HG02759 (cell line): Measurements from ENCODE around the gene CFAP57.

Source experiments
- ATAC-seq: cut with Tn5 transposase; IDR thresholded peaks from one replicate; pipeline ENCODE4 v1.9.1; 2021; ENCODE audit warnings: mild to moderate bottlenecking, moderate library complexity; ENCODE audit not compliant: unreplicated experiment

The CFAP57 gene

DNA sequence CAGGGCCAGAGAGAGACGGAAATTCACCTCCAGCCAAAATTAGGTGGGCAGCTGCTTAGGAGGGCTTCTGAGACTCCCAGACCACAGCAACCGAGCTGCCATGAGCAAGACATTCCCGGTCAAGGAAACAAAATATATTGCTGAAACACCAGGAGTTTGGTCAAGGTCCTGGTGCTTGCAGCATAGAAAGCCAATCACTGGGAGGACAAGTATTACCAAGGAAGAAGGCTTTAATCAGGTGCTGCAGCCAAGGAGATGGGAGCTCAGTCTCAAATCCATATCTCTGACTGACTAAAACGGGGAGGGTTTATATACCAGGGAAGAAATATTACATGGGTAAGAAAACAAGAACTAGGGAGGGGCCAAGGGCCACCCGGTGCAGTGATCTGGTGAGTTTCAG is 78.9 kb downstream of the CFAP57 start:
- ATAC-seq = no peak

DNA sequence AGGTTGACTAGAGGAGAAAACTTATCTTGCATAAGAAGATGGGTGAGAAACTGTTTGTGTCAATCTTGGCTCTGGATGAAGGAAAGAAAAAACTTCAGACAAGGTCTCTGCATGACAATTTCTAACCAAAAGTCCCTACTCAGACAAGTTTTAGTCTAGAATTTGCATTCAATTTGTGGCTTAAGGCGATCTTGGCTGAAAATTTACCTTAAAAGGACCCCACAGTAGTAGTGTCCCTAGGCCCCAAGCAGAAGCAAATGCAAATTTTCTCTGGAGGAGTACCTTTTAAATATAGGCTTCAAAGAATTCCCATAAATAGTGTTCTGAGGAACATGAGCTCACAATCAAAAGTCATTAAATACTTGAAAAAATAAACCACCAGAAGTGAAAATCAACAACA is 80.1 kb downstream of the CFAP57 start:
- no peak for ATAC-seq

DNA sequence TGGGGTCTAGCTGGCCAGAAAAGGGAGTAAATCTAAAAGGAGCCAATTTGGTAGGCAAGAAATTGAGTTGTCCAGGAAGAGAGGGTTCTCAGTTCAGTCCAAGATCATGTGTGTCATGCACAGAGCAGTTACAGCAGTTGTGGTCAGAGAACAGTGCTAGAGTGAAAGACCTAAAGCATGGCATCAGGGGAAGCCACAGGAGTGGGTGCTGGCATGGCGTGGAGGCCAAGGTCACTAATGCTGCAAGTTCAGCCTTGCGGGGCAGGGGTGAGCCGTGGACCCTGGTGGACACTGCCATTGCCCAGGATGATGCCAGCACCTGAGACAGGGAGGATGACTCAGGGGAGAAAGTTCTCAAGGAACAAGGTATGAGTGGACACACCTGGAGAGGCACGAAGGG is 81.0 kb downstream of the CFAP57 start:
- no peak for ATAC-seq

DNA sequence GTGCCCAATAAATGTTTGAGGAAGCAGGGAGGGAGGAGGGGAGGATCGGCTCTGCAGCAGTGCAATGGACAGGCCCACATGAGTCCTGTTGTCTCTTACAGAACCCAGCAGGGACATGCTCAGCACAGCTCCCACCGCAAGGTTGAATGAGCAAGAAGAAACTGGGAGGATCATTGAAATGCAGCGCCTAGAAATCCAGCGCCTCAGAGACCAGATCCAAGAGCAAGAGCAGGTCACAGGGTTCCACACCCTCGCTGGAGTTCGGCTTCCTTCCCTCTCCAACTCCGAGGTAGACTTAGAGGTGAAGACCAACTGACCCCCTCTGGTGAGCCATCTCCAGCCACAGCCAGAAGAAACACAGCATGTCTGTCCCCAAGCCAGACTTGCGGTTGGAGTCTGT is 81.7 kb downstream of the CFAP57 start:
- no peak for ATAC-seq

DNA sequence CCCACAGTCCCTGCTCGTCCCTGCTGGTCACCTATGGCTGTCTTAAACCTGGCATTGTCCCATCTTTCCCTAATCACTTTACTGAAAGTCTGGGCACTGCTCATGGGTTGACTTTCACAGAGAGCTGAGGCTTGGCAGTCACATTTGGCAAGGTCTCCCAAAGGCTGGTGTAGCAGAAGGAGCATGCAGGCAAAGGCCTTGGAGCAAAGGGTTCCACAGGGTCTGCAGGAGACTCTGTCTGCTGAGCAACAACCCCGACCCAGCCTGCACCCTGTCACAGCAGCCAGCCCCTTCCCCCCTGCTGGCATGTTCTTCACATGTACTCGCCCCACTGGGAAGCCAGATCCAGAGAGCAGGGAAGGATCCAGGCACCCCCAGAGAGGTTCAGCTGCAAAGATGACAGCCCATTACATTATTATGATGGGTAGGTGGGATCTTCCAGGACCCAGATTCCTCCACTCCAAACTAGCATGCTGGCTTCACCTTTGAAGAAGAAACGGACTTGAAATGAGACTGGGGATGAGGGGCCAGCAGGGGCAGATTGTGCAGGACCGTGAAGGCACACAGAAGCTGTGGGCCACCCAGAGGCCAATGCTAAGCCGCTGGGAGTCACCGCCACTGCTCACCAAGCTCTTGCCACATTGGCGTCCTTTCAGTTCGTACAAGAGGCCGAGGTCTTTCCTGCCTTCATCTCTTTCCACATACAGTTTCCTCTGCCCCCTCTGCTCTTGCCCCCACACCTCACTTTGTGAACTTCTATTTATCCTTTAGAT is 83.5 kb downstream of the CFAP57 start:
- ATAC-seq = no peak

DNA sequence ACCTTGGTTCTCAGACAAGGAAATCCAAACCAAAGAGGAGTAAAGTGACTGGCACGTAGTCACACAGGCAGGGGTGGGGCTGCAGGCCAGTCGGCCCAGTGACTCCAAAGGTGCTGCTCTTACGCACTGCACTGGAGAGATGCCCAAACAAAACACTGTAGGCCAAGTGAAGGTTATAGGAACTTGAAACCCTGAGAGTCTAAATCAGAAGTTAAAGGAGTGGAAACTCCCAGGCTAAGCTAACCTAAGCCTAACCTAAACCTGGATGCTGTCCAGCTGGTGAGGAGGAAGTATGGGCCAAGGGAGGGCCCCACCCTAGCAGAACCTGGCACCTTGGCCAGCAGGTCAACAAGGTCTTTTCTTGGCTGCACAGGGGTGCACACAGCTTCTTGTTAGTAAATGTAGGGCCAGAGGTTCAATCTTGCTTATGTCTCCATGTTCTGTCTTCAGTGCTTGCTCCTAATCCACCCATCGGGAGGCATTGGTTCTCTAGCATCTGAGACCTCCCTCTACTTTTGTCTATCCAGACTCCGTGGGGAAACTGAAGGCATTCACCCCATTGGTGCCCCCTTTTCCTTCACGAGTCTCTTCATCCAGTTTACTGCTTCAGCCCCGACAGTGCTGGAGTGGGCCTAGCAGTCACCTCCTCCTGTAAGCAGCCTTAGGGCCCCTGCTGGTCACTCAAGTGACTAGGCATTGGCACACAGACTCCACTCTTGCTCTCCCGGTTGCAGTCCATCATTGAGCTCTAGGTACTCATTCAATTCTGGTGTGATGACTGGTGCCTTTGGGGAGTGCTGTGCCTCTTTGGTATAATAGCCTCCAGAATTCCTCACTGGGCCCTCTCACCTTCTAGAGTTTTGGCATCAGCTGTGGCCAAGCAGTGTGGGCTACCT is 84.8 kb downstream of the CFAP57 start:
- no peak for ATAC-seq

DNA sequence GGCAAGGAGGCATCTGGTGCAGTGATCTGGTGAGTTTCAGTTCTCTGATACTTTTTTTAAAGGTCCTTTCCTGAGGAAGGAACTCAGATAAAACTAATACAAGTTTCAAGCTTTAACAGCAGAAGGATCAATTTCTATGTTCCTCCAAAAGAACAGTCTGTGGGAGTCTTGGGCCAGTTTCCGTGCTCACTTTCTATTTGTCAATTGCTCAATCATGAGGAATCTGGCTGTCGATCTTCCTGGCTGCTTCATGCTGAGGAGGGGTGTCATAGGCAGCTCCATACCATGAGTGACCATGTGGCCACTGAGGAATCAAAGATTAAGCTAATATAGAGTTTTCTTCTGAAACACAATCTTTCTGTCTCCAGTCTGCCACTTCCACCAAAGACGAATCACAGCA is 86.2 kb downstream of the CFAP57 start:
- no peak for ATAC-seq

DNA sequence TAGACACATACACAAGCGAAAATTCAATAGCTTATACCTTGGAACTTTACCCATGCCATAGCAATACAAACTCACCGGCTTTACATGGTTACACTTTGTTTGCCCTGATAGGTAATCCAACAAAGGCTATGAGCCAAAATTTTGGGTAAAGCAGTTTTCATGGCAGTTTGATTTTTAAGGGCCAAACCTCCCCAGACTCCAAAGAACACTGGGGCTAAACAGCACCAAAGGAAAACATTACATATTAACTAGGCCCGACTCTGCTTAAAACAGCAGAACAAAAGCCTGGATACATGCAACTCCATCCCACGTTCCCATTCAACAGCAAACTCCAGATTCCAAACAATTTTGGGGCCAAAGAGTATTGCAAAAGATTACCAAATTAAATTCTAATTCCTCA is 93.3 kb downstream of the CFAP57 start:
- no peak for ATAC-seq

DNA sequence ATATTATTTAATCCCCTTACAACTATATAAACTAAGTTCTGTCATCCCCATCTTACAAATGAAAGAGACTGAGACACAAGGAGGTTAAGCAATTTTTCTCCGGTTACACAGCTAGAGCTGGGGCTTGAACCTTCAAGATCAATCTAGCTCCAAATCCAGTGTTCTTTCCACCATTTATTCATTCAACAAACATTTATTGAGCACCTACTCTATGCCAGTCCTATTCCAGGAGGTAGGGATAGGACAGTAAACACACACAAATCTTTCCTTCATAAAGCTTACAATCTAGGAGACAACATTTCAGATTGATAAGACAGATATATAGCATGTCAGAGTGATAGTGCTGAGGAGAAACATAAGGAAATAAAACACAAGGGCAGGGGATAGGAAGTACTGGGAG is 94.8 kb downstream of the CFAP57 start:
- no peak for ATAC-seq

DNA sequence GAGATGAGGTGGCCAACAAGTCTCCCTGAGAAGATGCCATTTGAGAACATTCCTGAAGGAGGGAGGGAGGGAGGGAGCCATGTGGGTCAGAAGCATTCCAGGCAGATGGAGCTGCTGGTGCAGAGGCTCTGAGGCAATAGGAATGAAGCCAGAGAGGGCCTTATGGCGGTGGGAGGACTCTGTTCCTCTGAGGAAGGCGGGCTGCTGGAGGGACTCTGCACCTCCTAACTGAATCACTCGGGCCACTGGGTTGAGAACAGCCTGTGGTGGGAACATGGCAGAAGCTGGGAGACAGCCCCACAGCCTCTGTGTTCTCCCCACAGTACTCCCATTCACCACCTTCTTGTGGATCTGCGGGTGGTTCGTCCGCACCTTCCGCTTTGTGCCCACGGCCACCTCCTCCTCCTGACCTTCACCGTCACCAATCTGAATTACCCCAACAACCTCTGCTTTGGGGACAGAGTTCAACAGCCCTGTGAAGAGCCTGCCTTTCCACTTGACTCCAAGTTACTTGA is 95.2 kb downstream of the CFAP57 start:
- ATAC-seq = no peak

DNA sequence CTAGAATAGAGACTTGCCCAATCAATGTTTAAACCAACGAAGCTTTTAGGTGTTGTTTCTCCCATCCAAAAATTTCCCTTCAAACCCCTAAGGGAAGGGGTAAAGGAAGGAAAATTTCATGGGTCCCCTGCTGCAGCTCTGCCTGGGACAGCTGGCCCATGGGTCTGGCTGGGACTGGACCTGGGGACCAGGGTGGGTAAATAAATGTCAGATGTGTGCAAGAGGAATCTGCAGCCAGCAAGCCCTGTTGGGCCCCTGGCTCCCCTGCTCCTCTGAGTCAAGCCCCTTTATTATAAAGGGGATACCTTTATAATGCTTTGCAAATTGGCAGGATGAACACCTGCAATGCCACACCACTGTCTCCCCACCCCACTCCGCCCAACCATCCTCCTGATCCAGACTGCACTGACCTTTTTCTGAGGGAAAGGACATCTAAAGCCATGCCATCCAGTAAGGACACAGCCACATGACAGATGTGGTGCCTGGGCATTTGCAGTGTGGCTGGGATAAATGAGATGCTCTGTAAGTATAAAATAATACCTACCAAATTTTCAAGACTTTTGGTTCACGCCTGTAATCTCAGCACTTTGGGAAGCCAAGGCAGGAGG is 95.8 kb downstream of the CFAP57 start:
- no peak for ATAC-seq

DNA sequence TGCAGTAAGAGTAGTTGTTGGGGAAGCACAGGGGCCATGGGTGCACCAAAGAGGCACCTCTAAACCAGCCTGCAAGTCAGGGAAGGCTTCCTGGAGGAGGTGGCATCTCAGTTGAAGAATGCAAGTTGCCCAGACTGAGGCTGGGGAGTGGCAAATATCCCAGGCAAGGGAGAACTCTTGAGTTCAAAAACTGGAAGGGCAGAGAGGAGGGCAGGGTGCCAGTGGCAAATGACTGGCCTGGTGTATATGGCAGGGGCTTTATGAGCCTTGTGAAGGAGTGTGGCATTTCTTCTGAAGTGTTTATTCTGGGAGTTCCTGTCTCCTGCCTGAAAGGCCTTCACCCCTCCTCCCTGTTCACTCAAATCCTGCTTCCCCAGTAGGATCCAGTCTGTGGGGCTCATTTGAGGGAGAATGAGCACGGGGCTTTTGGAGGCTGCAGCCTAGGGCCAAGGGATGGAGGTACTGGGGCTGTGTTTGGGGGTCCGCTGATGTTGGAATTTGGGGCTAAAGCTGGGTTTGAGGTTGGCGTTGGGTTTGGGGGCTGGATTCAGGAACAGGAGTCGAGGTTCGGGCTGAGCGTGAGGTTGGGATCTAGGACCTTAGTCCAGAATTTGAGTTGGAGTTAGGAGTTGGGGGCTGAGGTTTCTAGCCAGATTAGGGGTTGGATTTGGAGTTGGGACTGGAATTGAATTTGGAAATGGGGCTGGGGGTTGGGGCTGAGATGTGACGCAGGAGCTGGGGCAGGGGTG is 97.7 kb downstream of the CFAP57 start, which contains the start of gene TMEM125:
TMEM125 (plus strand) TSS at position 357 of the 749 bp plus-strand sequence. CDS start 2,740 bp downstream, outside the sequence.
- ATAC-seq = no peak

DNA sequence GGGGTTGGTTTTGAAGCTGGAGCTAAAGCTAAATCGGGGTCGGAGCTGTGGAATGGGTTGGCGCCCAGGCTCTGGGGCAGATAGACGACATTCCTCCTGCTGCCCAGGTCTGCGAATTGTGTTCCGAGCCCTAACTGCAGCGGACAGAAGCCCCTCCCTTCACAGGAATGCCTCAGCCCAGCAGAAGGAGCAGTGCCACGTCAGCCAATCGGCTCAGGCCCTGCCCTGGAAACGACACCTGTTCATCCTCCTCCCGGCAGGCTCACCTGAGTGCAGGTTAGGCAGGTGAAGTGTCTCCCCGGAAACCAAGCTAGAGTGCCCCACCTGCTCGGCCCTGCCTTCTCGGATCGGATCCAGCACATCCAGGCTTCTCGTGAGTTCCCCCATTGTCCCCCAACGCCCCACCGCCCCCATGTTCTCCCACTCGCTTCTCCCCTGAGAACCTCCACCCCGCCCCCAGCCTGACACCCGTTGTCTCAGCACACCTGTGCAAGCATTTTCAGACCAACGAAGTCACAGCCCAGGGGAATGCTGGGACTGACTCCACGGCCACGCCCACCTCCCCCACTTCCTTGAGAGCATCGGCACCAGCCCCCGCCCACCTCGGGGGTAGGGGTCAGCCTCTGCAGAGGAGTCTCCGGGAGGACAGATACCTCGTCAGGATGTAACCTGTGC is 98.4 kb downstream of the CFAP57 start:
- ATAC-seq = no peak

DNA sequence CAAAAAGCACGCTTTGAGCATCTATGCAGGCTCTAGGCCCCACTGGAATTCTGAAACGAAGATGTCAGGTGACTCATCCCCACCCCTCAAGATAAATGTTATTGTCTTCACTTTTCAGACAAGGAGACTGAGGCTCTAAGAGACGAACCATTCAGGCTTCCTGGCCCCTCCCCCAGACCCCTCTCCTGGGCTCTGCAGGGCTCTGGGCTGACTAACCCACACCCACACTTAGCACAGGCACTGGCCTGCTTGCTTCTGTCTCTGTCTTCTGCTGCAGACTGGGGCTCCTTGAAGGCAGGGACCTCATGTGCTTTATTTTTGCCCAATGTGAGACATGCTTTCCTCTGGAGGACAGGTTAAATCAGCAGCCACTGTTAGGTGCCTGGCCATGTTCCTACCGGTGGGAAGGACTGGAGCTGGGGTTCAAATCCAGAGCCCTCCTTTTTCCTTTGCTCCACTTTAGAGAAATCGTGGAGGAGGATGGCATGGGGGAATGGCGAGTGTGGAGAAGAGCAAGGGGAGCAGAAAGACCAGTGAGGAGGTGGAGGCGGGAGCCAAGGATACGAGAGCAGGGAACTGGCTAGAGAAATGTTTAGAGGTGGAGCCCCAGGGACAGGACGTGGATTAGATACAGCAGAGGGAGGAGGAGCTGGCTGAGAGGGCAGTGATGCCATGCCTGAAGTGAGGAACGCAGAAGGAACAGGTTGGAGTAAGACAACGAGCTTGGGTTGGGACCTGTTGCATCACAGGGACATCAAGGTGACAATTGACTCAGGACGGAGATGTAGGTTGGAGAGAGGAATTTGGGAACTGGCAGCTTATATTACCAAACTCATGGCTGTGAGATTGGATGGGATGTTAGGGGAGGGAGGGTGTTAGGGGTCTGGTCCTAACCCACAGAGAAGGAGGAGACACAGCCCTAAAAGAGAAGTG is 99.3 kb downstream of the CFAP57 start:
- no peak for ATAC-seq

DNA sequence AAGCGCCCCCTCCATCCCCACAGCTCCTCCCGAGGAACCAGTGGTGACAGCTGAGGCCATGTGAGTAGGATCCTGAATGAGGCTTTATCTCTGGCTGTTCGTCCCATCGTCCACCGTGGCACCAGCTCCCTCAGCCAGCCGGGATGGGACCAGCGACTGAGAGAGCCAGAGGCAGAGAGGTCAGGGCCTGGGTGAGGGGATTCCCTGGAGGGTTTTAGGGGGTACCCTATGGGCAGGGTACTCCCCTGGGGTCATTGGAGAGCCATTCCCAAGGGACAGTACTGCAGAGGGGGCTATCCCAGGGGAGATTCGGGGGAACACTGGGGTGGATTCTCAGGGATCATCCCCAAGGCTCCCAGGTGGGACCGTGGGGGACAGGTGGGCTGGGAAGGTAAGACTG is 100.0 kb downstream of the CFAP57 start:
- ATAC-seq = no peak

DNA sequence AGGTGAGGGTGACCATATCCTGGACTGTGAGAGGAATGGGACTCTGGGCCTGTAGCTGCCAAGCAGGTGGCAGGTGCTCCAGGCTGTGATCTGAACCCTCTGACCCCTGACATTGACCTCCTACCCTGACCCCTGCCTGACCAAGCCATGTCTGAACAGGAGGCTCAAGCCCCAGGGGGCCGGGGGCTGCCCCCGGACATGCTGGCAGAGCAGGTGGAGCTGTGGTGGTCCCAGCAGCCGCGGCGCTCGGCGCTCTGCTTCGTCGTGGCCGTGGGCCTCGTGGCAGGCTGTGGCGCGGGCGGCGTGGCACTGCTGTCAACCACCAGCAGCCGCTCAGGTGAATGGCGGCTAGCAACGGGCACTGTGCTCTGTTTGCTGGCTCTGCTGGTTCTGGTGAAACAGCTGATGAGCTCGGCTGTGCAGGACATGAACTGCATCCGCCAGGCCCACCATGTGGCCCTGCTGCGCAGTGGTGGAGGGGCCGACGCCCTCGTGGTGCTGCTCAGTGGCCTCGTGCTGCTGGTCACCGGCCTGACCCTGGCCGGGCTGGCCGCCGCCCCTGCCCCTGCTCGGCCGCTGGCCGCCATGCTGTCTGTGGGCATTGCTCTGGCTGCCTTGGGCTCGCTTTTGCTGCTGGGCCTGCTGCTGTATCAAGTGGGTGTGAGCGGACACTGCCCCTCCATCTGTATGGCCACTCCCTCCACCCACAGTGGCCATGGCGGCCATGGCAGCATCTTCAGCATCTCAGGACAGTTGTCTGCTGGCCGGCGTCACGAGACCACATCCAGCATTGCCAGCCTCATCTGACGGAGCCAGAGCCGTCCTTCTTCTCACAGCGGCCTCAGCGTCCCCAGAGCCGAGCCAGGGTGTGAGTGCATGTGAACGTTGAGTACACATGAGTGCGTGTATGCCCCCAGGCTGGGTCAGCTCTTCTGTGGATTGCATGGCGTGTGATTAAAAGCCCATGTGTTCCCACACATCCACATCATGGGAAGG is 100.7 kb downstream of the CFAP57 start:
- no peak for ATAC-seq

DNA sequence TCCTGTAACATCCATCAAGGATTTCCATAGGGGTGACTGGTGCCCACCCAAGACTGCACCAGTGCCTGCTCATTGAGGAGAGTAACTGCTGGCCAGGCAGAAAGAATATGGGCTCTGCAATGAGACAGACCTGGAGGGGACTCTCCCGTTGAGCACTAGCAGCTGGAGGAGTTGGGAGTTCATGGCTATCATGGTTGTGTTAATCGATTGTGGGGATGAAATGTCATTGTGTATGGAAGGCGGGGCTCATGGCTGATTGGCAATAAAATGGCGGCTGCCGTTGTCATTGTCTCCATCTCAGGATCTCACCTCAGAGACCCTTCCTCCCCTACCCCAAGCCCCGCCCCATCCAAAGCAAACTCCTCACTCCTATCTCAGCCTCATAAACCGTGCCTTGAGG is 101.6 kb downstream of the CFAP57 start:
- no peak for ATAC-seq
